H54 (cell line): ENCODE measurements around the gene PSMD8.
"Not testable (repeated sequence)": the region's sequence is repeated elsewhere in the genome, so short reads cannot be mapped to it uniquely, and the experiment has no call there.

Source experiments
- DNase-seq: peaks from one replicate; pipeline ENCODE4 v3.0.0; 2011; ENCODE audit warnings: low spot score, mixed read lengths; ENCODE audit not compliant: insufficient read length
- FAIRE-seq: peaks from 3 replicates; lab custom pipeline; 2011; peaks lifted over from hg19 to GRCh38; lab: Jason Lieb, UNC
- POLR2A ChIP-seq: IDR thresholded peaks from 2 replicates; pipeline ENCODE4 v1.6.1; 2011; ENCODE audit warnings: low read depth, mild to moderate bottlenecking, low read length

Gene PSMD8

DNA sequence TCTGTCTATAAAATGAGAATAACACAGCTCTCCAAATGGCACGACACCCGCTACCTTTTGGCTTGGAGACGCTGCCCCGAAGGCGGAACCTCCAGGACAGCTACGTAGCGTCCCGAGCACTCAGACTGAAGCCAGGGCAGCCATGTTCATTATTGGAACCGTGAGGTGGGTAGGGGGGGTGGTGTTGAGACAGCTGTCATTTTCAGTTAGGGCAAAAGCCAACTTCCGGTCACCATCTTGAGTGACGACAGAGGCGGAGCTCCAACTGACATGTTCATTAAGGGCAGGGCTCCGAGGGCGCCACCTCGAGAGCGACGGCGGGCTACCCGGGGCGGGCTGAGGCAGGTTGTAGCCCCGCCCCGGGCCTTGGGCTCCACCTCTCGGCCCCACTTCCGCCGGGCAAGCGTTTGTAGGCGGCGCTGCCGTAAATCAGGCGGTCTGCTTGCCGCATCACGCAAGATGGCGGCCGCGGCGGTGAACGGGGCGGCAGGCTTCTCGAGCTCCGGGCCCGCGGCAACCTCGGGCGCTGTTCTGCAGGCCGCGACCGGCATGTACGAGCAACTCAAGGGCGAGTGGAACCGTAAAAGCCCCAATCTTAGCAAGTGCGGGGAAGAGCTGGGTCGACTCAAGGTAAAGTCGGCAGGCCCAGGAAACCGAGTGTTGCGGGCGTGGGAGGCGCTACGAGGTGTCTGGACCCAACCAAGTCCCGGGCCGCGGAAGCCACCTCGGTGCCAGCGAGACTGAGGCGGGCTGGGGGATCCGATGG is at the start of gene PSMD8:
PSMD8 (plus strand) TSS at position 240 of the 766 bp plus-strand sequence; CDS start at position 271, 31 bp downstream.
- DNase-seq (peak; percentile 98), FAIRE-seq (peak; percentile 81)
- peak; percentile 99 for TF ChIP-seq POLR2A

DNA sequence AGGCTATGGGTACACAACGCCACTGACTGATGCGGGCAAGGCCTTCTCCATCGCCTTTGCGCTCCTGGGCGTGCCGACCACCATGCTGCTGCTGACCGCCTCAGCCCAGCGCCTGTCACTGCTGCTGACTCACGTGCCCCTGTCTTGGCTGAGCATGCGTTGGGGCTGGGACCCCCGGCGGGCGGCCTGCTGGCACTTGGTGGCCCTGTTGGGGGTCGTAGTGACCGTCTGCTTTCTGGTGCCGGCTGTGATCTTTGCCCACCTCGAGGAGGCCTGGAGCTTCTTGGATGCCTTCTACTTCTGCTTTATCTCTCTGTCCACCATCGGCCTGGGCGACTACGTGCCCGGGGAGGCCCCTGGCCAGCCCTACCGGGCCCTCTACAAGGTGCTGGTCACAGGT is 47.8 kb upstream of the PSMD8 start:
- FAIRE-seq: no peak

DNA sequence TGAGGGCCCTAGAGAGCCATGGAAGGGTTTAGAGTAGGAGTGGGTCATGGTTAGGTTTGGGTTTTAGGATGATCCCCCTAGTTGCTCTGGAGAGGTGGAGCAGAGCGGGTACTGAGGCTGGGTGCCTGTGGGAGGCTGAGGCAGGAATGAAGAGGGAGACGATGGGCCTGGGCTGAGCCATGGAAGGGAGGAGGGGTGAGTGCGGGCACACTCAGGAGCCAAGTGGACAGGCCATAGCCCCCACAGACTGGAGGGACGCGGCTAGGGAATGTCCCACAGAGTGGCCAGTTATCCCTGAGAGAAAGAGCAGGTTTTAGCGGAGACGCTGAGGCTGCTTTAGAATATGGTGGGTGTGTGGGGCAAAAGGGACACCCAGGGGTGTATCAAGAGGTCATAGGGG is 44.7 kb upstream of the PSMD8 start:
- DNase-seq (no peak), FAIRE-seq (no peak)
- TF ChIP-seq POLR2A: no peak

More for the DNA sequence above, 47.8 kb upstream of the PSMD8 start:
- no peak for DNase-seq
- no peak for TF ChIP-seq POLR2A

DNA sequence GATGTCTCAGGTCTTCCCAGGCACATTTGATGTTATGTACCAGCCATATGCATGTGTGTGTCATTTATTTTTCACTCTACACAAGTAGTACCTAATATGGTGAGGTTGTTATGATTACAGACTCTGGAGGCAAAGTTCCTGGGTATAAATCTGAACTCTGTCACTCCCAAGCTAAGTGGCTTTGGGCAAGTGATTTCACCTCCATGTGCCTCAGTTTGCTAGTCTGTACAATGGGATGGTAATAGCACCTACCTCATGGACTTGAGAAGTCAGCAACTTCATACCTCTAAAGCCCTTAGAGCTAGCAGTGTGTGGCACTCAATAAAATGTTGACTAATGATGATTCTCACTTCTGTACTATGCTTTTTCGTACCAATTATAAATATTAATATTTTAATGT is 42.6 kb upstream of the PSMD8 start:
- FAIRE-seq: no peak
- no peak for TF ChIP-seq POLR2A
- DNase-seq: no peak

DNA sequence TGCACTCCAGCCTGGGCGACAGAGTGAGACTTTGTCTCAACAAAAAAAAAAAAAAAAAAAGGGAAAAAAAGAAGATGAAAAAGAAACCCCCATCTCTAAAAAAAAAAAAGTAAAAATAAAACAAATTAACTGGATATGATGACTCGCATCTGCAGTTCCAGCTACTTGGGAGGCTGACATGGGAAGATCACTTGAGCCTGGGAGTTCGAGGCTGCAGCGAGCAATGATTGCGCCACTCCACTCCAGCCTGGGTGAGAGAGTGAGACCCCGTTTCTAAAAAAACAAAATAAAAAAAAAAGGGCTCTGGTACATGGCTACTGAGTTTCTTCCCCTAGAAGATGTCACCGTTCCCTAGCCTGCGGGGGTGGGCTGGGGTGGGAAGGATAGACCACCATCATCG is 41.1 kb upstream of the PSMD8 start:
- no peak for TF ChIP-seq POLR2A
- DNase-seq: no peak
- FAIRE-seq: no peak

DNA sequence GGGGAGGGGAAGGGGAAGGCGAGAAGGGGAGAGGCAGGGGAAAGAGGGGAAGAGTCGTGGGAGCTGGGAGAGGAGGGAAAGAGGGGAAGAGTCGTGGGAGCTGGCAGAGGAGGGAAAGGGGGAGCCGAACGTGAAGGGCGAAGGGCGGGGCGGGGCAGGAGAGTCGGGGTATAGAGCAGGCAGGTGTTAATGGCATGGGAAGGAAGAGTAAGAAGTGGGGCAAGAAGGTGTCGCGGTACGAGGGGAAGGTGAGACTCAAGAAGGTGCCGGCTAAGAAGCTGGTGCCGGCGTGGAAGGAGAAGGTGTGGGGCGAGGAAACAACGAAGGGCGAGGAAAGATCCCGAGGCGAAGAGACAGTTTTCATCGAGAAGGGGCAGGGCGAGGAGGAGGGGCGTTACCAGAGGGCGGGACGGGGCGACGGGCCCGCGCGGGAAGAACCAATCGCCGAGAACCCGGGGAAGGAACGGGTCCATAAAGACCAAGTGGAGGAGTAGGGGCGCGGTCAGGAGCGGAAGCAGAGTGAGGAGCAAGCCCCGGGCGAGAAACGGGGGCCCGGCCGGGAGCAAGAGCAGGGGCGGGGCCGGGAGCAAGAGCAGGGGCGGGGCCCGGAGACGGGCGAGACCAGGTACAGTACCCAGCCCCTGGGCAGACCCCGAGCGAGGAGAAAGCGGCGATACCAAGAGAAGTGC is 38.3 kb upstream of the PSMD8 start:
- peak; percentile 50 for FAIRE-seq
- peak; percentile 99 for DNase-seq
- 0 out of 2 replicates have a peak, but pooled peaks have one; percentile 31 for TF ChIP-seq POLR2A

DNA sequence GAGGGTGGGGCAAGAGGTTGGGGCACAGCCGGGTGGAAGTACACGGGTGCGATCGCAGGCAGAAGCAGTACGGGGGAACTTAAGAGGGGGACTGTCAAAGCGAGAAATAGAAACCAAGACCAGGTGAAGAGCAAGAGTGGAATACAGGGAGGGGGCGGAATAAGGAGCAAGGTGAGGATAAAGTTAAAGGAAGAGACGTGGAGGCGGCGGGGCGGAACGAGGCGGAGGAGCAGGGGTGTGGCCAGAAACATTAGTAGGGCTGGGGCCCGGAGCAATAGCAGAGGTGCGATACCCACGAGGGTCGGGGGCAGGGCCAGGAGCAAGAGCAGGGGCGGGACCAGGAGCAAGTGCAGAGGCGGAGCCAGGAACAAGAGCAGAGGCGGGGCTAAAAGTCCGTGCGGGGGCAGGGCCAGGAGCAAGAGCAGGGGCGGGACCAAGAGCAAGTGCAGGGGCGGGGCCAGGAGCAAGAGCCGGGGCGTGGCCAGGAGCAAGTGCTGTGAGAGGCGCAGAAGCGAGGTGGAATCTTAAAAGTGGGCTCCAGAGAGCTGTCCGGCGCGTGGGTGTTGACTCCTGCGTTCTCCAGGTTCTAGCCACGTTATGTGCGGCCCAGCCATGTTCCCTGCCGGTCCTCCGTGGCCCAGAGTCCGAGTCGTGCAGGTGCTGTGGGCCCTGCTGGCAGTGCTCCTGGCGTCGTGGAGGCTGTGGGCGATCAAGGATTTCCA is 37.6 kb upstream of the PSMD8 start:
- no peak for TF ChIP-seq POLR2A
- FAIRE-seq (peak; percentile 71), DNase-seq (peak; percentile 92)

DNA sequence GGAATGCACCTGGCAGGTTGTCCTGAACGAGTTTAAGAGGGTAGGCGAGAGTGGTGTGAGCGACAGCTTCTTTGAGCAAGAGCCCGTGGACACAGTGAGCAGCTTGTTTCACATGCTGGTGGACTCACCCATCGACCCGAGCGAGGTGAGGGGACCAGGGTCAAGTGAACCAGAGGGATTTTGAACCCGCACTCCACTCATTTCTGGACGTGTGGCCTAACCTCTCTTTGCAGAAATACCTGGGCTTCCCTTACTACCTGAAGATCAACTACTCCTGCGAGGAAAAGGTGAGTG is 37.1 kb upstream of the PSMD8 start:
- FAIRE-seq (no peak), DNase-seq (no peak)
- no peak for TF ChIP-seq POLR2A

DNA sequence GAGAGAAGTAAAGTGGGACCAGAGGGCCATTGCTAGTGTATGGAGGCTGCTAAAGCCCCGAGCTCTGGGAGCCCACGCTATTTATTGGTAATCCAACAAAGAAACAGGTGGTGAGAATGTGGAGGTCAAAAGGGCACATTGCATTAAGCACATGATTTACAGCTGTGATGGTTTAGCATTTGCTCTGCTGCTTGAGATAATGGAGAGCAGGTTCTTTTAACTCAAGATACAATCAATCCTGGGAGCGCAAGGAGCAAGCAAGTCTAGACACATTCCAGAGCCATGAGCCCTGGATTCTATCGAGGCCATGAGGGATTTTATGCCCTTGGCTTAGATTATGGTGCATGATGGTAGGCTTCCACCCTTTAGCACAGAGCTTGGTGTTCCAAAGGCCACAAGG is 35.4 kb upstream of the PSMD8 start:
- DNase-seq, FAIRE-seq: not testable (repeated sequence)

DNA sequence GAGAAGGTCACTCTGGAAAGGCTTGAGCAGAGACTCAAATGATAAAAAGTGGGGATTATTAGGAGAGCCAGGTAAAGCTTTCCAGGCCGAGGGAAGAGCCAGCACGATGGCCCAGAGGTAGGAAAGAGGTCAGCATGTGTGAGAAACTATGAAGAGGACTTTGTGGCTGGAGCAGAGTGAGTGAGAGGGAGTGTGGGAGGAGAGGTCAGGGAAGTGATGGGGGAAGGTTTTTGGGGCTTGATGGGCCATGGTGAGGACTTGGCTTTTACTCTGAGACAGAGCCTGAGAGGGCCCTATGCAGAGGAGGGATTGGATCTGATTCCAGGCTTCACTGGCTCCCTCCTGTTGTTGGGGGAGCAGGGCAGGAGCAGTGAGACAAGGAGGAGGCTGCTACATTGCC is 33.4 kb upstream of the PSMD8 start:
- DNase-seq: no peak
- FAIRE-seq: no peak
- no peak for TF ChIP-seq POLR2A

DNA sequence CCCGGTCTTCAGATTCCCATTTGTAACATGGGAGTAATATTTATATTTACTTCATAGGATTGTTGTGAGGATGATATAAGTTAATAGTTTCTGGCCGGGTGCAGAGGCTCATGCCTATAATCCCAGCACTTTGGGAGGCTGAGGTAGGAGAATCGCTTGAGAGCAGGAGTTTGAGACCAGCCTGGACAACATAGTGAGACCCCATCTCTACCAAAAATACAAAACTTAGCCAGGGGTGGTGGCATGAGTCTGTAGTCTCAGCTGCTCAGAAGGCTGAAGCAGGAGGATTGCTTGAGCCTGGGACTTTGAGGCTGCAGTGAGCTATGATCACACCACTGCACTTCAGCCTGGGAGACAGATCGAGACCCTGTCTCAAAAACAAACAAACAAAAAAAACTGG is 27.5 kb upstream of the PSMD8 start:
- FAIRE-seq: no peak
- TF ChIP-seq POLR2A: no peak

DNA sequence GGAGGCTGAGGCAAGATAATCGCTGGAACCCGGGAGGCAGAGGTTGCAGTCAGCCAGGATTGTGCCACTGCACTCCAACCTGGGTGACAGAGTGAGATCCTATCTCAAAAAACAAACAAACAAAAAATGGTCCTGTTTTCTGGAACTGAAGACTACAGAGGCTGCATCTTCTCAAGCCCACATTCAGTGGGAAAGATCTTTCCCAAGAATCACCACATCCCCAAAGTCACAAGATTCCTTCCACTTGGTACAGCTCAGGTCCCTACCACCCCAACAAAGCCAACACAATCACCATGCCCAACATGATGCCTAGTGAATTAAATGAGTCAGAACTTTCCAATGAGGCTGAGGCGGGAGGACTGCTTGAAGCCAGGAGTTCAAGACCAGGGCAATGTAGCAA is 23.5 kb upstream of the PSMD8 start:
- TF ChIP-seq POLR2A: no peak
- FAIRE-seq (no peak), DNase-seq (no peak)

More for the DNA sequence above, 27.5 kb upstream of the PSMD8 start:
- no peak for DNase-seq

DNA sequence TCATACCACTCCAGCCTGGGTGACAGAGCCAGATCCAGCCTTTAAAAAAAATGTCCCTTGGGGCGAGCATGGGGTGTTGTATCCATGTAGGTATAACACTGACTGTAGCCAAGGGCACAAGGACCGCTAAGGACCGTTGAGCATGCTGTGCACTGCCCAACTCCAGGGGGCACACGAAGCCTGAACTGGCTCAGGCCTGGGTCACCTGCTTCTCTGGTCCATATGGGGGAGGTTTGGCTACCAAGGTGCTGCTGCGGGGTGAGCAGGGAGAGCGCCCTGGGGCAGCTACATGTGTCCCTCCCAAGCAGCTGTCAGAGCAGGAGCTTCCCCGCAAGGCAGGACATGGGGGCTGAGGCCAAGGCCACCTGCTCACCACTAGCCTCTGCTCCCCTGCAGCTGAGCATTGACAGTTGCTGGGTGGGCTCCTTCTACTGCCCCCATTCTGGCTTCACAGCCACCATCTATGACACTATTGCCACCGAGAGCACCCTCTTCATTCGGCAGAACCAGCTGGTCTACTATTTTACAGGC is 22.4 kb upstream of the PSMD8 start:
- DNase-seq (no peak), FAIRE-seq (no peak)
- TF ChIP-seq POLR2A: no peak

DNA sequence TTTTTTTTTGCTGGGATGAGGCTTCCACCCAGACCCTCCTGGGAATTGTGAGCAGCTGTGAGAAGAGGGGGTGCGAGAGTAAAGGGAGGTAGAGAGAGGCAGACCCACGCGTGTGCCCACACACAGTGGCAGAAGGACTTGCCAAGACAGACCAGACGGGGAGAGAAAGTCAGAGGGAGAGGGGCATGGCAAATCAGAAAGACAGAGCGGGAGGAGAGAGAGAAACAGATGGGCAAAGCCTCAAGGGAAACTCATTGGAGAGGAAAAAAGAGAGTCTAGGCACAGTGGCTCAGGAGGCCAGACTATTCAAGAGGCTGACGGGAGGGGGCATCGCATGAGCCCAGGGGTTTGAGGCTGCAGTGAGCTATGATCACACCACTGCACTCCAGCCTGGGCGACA is 21.8 kb upstream of the PSMD8 start:
- no peak for FAIRE-seq
- DNase-seq: no peak

More for the DNA sequence above, 21.8 kb upstream of the PSMD8 start:
- no peak for TF ChIP-seq POLR2A
